GM19395 (cell line): Measurements from ENCODE around the gene S1PR5.

Experiments used
- ATAC-seq: cut with Tn5 transposase; IDR thresholded peaks from one replicate; pipeline ENCODE4 v1.9.1; 2021; ENCODE audit warnings: mild to moderate bottlenecking, moderate library complexity; ENCODE audit not compliant: unreplicated experiment

Gene S1PR5

GRCh38 chr19:10516671-10517286 is 468 bp downstream of the S1PR5 start:
- no peak for ATAC-seq

- ATAC-seq: no peak
These were observed 1.2 kb downstream of the S1PR5 start for GRCh38 chr19:10516064-10516385.

- ATAC-seq: no peak
These were observed 2.8 kb downstream of the S1PR5 start for GRCh38 chr19:10514211-10515145.

- ATAC-seq: no peak
These were observed 4.0 kb downstream of the S1PR5 start for GRCh38 chr19:10513223-10513622.

GRCh38 chr19:10510301-10510802 is 6.9 kb downstream of the S1PR5 start:
- ATAC-seq: no peak

DNA sequence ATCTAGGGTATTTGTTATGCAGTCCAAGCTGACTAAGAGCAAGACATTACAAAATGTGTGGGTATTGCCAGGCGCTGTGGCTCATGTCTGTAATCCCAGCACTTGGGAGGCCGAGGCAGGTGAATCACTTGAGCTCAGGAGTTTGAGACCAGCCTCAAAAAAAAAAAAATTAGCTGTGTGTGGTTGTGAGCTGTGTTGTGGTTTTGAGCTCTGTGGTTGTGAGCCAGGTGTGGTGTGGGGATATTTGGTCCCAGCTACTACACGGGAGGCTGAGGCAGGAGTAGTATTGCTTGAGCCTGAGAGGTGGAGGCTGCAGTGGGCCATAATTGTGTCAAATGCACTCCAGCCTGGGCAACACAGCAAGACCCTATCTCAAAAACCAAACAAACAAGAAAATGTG is 8.5 kb downstream of the S1PR5 start:
- no peak for ATAC-seq

DNA sequence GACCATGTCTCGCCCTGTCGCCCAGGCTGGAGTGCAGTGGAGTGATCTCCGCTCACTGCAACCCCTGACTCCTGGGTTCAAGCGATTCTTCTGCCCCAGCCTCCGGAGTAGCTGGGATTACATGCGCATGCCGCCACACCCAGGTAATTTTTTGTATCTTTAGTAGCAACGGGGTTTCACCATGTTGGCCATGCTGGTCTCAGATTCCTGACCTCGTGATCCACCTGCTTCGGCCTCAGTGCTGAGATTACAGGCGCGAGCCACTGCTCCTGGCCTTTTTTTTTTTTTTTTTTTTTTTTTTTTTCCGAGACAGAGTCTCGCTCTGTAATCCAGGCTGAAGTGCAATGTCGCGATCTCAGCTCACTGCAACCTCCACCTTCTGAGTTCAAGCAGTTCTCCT is 9.2 kb downstream of the S1PR5 start:
- no peak for ATAC-seq

- ATAC-seq: no peak
These were observed 11.5 kb downstream of the S1PR5 start for GRCh38 chr19:10505583-10506229.

- peak; percentile 34 for ATAC-seq
These were observed 14.1 kb downstream of the S1PR5 start, which contains the start of gene KEAP1 for GRCh38 chr19:10503002-10503789. Gene KEAP1, minus strand, starts transcription at chr19:10503356. Its CDS starts 3,323 bp downstream, at chr19:10500033.

DNA sequence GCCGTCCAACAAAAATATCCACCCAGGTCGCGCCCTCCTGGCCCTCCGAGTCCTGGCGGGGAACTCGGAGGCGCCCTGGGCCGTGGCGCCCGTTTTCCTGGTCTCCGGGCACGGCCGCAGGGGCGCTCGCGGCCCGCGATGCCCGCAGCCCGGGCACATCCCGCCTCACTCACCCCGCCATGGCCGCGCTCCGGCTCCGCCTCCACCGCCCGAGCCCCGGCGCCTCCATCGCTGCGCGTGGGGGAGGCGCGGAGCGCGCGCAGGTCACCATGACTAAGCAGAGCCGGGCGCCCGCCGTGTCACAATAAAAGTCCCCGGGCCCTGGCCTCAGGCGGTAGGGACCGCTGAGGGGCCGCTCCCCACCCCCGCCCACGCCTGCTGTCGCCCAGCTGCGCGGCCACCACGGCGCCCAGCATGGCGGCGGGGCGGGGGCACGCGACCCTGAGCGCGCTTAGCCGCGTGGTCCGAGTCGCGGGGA is 14.7 kb downstream of the S1PR5 start:
- peak; percentile 74 for ATAC-seq

DNA sequence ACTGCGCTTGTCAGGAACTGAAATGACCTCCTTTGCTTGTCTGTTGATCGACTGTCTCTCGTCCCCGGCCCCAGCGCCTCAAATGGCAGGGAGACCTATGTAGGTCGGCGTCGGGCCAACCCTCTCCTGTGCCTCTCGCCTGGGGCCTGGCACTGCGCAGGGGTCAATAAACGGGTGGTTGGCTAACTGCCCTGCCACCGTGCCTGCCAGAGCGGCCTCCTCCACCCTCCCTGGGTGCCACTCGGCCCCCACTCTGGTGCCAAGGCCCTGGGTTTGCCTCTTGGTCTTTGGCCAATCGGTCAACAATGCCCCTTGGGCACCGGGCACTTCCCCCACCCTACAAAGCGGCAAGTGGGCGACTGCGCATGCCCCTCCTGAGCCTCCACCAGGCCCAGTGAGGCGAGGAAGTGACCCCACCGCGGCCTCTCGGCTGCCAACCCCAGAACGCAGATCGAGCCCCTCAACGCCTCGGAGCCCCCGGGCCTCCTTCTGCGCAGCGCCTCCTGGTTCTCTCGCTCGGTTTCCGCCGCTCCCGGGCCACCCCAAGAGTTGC is 15.2 kb downstream of the S1PR5 start:
- peak; percentile 35 for ATAC-seq

DNA sequence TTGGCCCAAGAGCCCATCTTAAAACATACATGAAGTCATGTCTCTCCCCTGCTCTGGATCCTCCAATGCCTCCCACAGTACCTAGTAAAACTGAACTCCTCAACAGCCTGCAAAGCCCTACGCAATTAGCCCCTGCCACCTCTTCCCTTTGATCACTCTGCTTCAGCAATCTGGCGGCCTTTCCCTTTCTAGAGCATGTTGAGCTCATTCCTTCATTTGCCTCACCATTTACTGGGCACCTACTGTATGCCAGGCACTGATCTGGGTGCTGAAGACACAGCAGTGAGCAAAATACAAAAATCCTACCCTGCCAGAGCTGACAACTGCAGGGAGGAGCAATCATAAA is 17.0 kb downstream of the S1PR5 start:
- ATAC-seq: no peak

GRCh38 chr19:10499550-10500246 is 17.5 kb downstream of the S1PR5 start:
- no peak for ATAC-seq

DNA sequence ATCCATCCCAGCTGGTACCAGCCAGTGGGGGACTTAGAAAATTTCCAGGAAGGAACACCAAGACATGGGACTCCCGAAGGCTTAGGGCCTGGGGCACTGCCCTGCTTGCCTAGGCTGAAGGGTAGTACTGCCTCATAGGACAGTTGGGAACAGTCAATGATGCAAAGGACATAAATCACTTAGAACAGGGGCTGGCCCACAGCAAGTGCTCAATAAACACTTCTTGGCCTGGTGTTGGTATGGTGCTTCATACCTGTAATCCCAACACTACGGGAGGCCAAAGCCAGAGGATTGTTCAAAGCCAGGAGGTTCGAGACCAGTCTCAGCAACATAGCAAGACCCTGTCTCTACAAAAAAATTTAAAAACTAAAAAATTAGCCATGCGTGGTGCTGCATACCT is 19.9 kb downstream of the S1PR5 start:
- no peak for ATAC-seq

DNA sequence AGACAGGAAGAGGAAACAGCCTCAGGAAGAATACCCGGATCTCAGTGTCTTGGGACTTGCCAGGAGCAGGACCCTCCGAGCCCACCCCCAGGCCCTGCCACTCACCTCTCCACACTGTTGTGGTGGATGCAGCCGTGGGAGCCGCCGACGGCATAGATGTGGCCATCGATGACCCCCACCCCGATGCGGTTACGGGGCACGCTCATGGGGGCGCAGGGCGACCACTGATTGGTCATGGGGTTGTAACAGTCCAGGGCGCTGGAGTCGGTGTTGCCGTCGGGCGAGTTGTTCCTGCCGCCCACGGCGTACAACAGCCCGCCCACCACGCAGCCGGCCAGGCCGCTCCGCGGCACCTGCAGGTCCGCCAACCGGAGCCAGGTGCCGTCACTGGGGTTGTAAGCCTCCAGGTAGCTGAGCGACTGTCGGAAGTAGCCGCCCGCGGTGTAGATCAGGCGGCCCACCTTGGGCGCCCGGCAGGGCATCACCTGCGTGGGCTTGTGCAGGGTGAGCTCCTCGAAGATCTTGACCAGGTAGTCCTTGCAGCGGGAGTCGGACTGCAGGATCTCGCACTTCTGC is 25.7 kb downstream of the S1PR5 start:
- no peak for ATAC-seq

- no peak for ATAC-seq
These were observed 30.7 kb downstream of the S1PR5 start for GRCh38 chr19:10486551-10486950.

DNA sequence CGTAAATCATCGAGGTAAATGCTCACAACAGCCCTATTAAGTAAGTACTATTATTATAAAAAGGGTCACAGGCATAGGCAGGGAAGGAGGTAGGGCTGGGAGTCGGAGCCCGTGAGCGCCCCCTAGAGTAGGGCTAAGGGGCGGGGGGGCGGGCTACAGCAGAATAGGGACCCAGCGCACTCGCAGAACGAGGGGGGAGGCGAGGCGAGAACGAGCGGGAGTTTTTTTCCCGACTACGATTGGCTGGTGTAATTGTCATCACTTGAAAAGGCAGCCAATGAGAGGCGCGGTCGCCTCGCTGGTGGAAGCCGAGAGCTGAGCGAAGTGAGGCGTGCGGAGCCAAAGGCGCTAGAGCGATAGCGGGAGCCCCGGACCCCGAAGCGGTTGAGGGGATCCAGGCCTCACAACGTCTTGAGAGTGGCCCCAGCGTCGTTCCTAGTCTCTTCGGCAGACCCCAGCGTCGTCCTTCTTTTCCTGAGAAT is 38.3 kb downstream of the S1PR5 start:
- ATAC-seq: no peak

DNA sequence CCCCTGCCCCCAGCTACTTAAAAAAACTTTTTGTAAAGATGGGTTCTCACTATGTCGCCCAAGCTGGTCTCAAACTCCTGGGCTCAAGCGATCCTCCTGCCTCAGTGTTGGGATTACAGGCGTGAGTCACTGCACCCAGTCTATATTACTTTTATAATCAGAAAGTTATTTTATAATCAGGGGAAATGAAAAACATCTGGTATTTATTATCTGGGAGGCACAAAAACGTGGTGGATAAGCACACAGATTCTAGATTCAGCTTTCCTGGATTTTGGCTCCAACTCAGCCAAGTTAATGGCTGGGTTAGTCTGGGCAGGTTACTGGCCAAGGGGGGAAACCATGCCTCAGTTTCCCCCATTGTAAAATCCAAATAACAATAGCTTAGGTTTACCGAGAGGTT is 38.8 kb downstream of the S1PR5 start:
- no peak for ATAC-seq

DNA sequence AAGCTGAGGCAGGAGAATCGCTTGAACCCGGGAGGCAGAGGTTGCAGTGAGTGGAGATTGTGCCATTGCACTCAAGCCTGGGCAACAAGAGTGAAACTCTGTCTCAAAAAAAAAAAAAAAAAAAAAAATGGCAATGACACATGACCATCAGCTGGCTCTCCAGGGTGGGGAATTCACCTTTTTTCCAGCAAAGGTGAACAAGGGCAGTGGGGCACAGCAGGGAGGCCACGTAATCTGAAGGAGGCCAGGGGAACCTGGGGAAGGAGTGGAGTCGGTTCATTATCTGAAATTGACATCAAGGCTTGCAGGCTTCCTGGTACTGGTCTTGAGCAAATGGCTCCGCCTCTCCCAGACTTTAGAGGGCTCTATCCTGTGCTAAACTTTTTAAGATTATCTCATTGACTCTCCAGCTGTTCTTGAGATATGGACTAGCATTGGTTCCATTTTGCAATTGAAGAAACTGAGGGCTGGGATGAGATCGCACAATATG is 42.2 kb downstream of the S1PR5 start:
- no peak for ATAC-seq
